ENCODE measurements around the gene ADAMTS4. TPM values are rescaled to one million over a fixed set of nuclear protein-coding genes. Genes with fewer than 3 reads are reported as not detected.
A peak's percentile ranks its signal among the peaks of the same experiment; 100 is the strongest.

The ADAMTS4 gene
- total and polyA plus RNA-seq, 9 of the 15 experiments (the other 6 are each of a cell fraction or from before 2014, with no cell fraction given), result 0.07 to 3.7 (median 0.41) TPM

DNA sequence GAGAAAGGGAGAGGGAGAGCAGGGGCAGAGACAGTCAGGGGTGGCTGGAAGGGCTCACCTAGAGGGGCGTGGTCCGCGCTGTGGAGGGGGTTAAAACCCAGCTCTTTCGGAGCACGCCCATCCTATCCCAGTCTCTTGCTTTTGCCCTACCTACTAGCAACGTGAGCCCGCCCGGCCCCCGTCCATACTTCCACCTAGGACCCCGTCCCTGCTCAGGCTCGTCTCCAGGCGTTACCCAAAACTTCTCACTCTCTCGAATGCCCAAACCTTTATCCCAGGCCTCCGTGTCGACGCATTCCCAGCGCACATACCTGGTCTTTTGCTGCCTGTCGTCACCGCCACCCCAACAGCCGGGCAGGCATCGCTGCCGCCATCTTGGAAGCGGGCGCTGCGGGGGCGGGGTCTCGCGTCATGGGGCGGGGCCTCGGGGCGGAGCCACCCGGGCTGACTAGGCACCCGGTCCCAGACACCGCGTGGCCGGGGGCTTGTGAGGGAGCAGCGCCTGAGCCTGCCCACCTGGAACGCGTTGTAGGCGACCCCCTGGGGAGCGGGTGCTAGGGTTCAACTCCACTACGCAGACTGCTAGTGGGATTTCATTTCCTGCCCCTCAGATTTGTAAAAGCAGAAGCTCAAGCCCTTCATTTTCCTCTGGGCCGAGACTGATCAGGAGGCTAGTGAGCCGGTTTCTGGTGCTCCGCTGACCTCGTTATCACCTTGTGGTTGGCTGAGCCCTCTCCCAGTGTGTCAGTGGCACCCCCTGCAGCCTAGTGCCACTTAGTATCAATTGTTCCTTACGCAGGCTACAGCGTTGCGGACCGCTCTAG, 21.5 kb downstream of the ADAMTS4 start, which contains the start of gene B4GALT3 (continued):
- no peak for TF ChIP-seq ELK1 (CRISPR knock-in tag; IDR thresholded peaks at IDR 0.05)
- TF ChIP-seq GABPB1 (CRISPR knock-in tag; IDR thresholded peaks at IDR 0.05), result no peak; the same call in 1 of the 2 replicates
- TF ChIP-seq TAF7 (tag; IDR thresholded peaks at IDR 0.05), result peak; percentile 92
- TF ChIP-seq PHF21A (IDR thresholded peaks at IDR 0.05; ENCODE audit: borderline replicate concordance, low read depth), result no peak
- TF ChIP-seq E4F1 (CRISPR knock-in tag; IDR thresholded peaks at IDR 0.05; ENCODE audit: borderline replicate concordance), result no peak
- TF ChIP-seq SIX5 (IDR thresholded peaks at IDR 0.05; ENCODE audit: borderline replicate concordance in 1 of 2, insufficient read depth in 1 of 2, low read depth in 1 of 2, low read length in 2 of 2), result no peak
- TF ChIP-seq, protein P1, sequence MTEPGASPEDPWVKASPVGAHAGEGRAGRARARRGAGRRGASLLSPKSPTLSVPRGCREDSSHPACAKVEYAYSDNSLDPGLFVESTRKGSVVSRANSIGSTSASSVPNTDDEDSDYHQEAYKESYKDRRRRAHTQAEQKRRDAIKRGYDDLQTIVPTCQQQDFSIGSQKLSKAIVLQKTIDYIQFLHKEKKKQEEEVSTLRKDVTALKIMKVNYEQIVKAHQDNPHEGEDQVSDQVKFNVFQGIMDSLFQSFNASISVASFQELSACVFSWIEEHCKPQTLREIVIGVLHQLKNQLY (CRISPR knock-in tag; conservative IDR thresholded peaks at IDR 0.05), result no peak; a peak in 1 of 4 replicates
- TF ChIP-seq, protein P2, sequence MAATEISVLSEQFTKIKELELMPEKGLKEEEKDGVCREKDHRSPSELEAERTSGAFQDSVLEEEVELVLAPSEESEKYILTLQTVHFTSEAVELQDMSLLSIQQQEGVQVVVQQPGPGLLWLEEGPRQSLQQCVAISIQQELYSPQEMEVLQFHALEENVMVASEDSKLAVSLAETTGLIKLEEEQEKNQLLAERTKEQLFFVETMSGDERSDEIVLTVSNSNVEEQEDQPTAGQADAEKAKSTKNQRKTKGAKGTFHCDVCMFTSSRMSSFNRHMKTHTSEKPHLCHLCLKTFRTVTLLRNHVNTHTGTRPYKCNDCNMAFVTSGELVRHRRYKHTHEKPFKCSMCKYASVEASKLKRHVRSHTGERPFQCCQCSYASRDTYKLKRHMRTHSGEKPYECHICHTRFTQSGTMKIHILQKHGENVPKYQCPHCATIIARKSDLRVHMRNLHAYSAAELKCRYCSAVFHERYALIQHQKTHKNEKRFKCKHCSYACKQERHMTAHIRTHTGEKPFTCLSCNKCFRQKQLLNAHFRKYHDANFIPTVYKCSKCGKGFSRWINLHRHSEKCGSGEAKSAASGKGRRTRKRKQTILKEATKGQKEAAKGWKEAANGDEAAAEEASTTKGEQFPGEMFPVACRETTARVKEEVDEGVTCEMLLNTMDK (IDR thresholded peaks at IDR 0.05; ENCODE audit: borderline replicate concordance, insufficient read depth, low read depth, low read length, poor library complexity, severe bottlenecking), result no peak
- TF ChIP-seq HNRNPK (IDR thresholded peaks at IDR 0.05; ENCODE audit: low read depth, low read length, poor library complexity, severe bottlenecking), result no peak
- TF ChIP-seq TCFL5 (CRISPR knock-in tag; conservative IDR thresholded peaks at IDR 0.05), result no peak
- TF ChIP-seq CHCHD3 (CRISPR knock-in tag; IDR thresholded peaks at IDR 0.05), result no peak
- TF ChIP-seq NR2F6 (CRISPR knock-in tag; IDR thresholded peaks at IDR 0.05), result 0 out of 2 replicates have a peak, but pooled peaks have one; percentile 9
- TF ChIP-seq TCF7L2 (IDR thresholded peaks at IDR 0.05; ENCODE audit: low read depth, low read length), result no peak
- no peak for TF ChIP-seq ZNF699 (CRISPR knock-in tag; IDR thresholded peaks at IDR 0.05; ENCODE audit: insufficient replicate concordance)
- TF ChIP-seq ZNF232 (CRISPR knock-in tag; IDR thresholded peaks at IDR 0.05), result no peak
- TF ChIP-seq CBFA2T3 (IDR thresholded peaks at IDR 0.05), result no peak; the same call in 1 of the 2 replicates
- TF ChIP-seq U2AF2 (optimal IDR thresholded peaks at IDR 0.05; ENCODE audit: low read depth, low read length), result no peak
- TF ChIP-seq TCF7 (IDR thresholded peaks at IDR 0.05; ENCODE audit: borderline replicate concordance), result 0 out of 2 replicates have a peak, but pooled peaks have one; percentile 25
